GM23338 (cell line): Measurements from ENCODE around the gene RPL26. TPM values are rescaled to one million over a fixed set of nuclear protein-coding genes. Genes with fewer than 3 reads are reported as not detected.

ENCODE experiments used
- ATAC-seq: fragments of 200-7000 bp; cut with Tn5 transposase; 3 replicates; pipeline ENCODE4 v1.9.1; 2020
- DNase-seq: peaks from one replicate; pipeline ENCODE4 v3.0.0-alpha.2; 2015; ENCODE audit warnings: low spot score
- H2AFZ ChIP-seq: fragments of 200-600 bp; sonication (generic); 2 replicates; pipeline ENCODE4 v1.8.0; 2016; ENCODE audit warnings: antibody characterized with exemption, mild to moderate bottlenecking, moderate library complexity
- H3F3A ChIP-seq: fragments of 200-600 bp; sonication (generic); replicated peaks from 2 replicates; pipeline ENCODE4 v1.8.0; 2017; ENCODE audit warnings: antibody characterized with exemption, mixed run types, low read depth
- H3K27ac ChIP-seq: fragments of 200-600 bp; sonication (generic); 2 replicates; pipeline ENCODE4 v1.6.1; 2016; ENCODE audit warnings: low read depth
- H3K27me3 ChIP-seq: fragments of 200-600 bp; sonication (generic); 2 replicates; pipeline ENCODE4 v1.8.0; 2016; ENCODE audit warnings: mild to moderate bottlenecking, mixed run types, moderate library complexity; ENCODE audit not compliant: insufficient read depth
- H3K36me3 ChIP-seq: fragments of 200-600 bp; sonication (generic); 2 replicates; pipeline ENCODE4 v1.8.0; 2016; ENCODE audit warnings: mild to moderate bottlenecking; ENCODE audit not compliant: insufficient read depth
- H3K4me1 ChIP-seq: fragments of 200-600 bp; sonication (generic); 2 replicates; pipeline ENCODE4 v1.8.0; 2016; ENCODE audit warnings: mild to moderate bottlenecking, moderate library complexity; ENCODE audit not compliant: insufficient read depth
- H3K4me2 ChIP-seq: fragments of 200-600 bp; sonication (generic); 2 replicates; pipeline ENCODE4 v1.7.1; 2017; ENCODE audit warnings: mixed run types
- H3K4me3 ChIP-seq: fragments of 200-600 bp; sonication (generic); 2 replicates; pipeline ENCODE4 v1.6.1; 2016; ENCODE audit warnings: mixed run types
- H3K79me2 ChIP-seq: fragments of 200-600 bp; sonication (generic); replicated peaks from 2 replicates; pipeline ENCODE4 v1.8.0; 2017; ENCODE audit warnings: mild to moderate bottlenecking; ENCODE audit not compliant: insufficient read depth
- H3K9me2 ChIP-seq: fragments of 200-600 bp; sonication (generic); 2 replicates; pipeline ENCODE4 v1.8.0; 2017; ENCODE audit not compliant: insufficient read depth
- H4K20me1 ChIP-seq: fragments of 200-600 bp; sonication (generic); replicated peaks from 2 replicates; pipeline ENCODE4 v1.8.0; 2017; ENCODE audit warnings: mild to moderate bottlenecking; ENCODE audit not compliant: insufficient read depth
- H3K27ac Mint-ChIP-seq: 2 replicates; pipeline ENCODE4 v1.8.0; 2020; ENCODE audit warnings: inconsistent platforms, mild to moderate bottlenecking, moderate library complexity, mixed read lengths
- H3K27me3 Mint-ChIP-seq: 3 replicates; pipeline ENCODE4 v1.8.0; 2022; ENCODE audit warnings: low read depth, mild to moderate bottlenecking, moderate library complexity, mixed read lengths, inconsistent platforms; ENCODE audit not compliant: insufficient read depth, poor library complexity
- H3K36me3 Mint-ChIP-seq: 3 replicates; pipeline ENCODE4 v1.8.0; 2021; ENCODE audit warnings: low read depth, mild to moderate bottlenecking, inconsistent platforms, moderate library complexity, mixed read lengths
- H3K4me1 Mint-ChIP-seq: 3 replicates; pipeline ENCODE4 v1.8.0; 2020; ENCODE audit warnings: mild to moderate bottlenecking, inconsistent platforms, mixed read lengths
- H3K4me3 Mint-ChIP-seq: 3 replicates; pipeline ENCODE4 v1.8.0; 2021; ENCODE audit warnings: moderate library complexity, mild to moderate bottlenecking, inconsistent platforms, mixed read lengths
- H3K9me3 Mint-ChIP-seq: 3 replicates; pipeline ENCODE4 v1.8.0; 2020; ENCODE audit warnings: moderate library complexity, mild to moderate bottlenecking, inconsistent platforms, mixed read lengths
- CREB1 ChIP-seq: fragments of 250-450 bp; sonication (Bioruptor Pico); IDR thresholded peaks from 2 replicates; pipeline ENCODE4 v1.5.0; 2020; ENCODE audit warnings: low read depth, mild to moderate bottlenecking, moderate library complexity
- EZH2 ChIP-seq: fragments of 200-600 bp; sonication (generic); IDR thresholded peaks from one replicate; pipeline ENCODE4 v1.8.0; 2017; ENCODE audit warnings: antibody characterized with exemption, mild to moderate bottlenecking, low read depth; ENCODE audit not compliant: unreplicated experiment
- EZH2phosphoT487 ChIP-seq: fragments of 200-600 bp; sonication (generic); IDR thresholded peaks from one replicate; pipeline ENCODE4 v1.8.1; 2018; ENCODE audit warnings: antibody characterized with exemption; ENCODE audit not compliant: unreplicated experiment
- JUNB ChIP-seq: IDR thresholded peaks from one replicate; pipeline ENCODE4 v1.6.1; 2016; ENCODE audit warnings: antibody characterized with exemption; ENCODE audit not compliant: unreplicated experiment
- NANOG ChIP-seq: IDR thresholded peaks from 2 replicates; pipeline ENCODE4 v1.6.1; 2016; ENCODE audit warnings: antibody characterized with exemption, borderline replicate concordance
- POLR2AphosphoS5 ChIP-seq: IDR thresholded peaks from 2 replicates; pipeline ENCODE4 v1.6.1; 2016; ENCODE audit warnings: antibody characterized with exemption, low read depth
- ZNF114 ChIP-seq: fragments of 250-450 bp; sonication (Bioruptor Pico); IDR thresholded peaks from 2 replicates; pipeline ENCODE4 v1.5.0; 2020; ENCODE audit warnings: mild to moderate bottlenecking, moderate library complexity
- ZNF331 ChIP-seq: fragments of 250-450 bp; sonication (Bioruptor Pico); IDR thresholded peaks from 2 replicates; pipeline ENCODE4 v1.5.0; 2020; ENCODE audit warnings: low read depth, mild to moderate bottlenecking, moderate library complexity
- polyA plus RNA-seq: library from polyadenylated mRNA; unstranded; fragments of >200 nt; fragmentation: Nextera tagmentation; extraction: Ambion mirVana; gene quantifications from 2 replicates; pipeline ENCODE4 v1.2.1, GENCODE V29; 2016
- total RNA-seq: library from RNA; depleted of rRNA; stranded (reverse); fragments of >200 nt; shearing (Covaris generic); gene quantifications from 2 replicates; pipeline ENCODE4 v1.2.3, GENCODE V29; 2014
- TF ChIP-seq, protein P1 (sequence below): IDR thresholded peaks from 2 replicates; pipeline ENCODE4 v1.6.1; 2016; ENCODE audit warnings: antibody characterized with exemption
- TF ChIP-seq, protein P2 (sequence below), 2 experiments: fragments of 200-600 bp in 1 of 2; sonication (generic) in 1 of 2; conservative IDR thresholded peaks; 2 replicates each; pipeline versions ENCODE4 v1.5.1 to v1.6.1; 2016 to 2017; ENCODE audit warnings: antibody characterized with exemption in 2 of 2, low read depth in 2 of 2, mild to moderate bottlenecking in 2 of 2, moderate library complexity in 1 of 2
- TF ChIP-seq, protein P3 (sequence below): IDR thresholded peaks from one replicate; pipeline ENCODE4 v1.6.1; 2018; ENCODE audit warnings: antibody characterized with exemption; ENCODE audit not compliant: unreplicated experiment

RPL26 gene
- total and polyA plus RNA-seq, 2 experiments from 2014 or later = 2,274 to 3,158 TPM

DNA sequence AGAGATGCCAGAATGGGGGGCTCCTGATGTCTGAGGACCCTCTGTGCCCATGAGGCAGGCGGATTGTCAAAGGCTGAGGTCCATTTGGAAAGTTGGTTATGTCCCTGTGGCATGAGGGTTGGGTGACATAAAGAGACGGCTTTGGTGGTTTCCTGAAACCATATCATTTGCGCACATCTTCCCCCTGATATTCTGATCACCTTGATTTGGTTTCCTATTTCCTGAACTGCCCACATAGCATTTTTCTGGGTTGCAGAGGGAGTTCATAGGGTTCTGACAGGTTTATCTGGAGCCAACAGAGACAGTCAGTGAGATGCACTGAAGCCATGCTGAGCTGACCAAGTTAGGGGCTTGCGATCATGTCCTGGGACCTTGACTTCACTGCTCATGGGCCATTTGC, 30.3 kb upstream of the RPL26 start (continued):
- TF ChIP-seq EZH2phosphoT487 = no peak
- TF ChIP-seq, protein P1, sequence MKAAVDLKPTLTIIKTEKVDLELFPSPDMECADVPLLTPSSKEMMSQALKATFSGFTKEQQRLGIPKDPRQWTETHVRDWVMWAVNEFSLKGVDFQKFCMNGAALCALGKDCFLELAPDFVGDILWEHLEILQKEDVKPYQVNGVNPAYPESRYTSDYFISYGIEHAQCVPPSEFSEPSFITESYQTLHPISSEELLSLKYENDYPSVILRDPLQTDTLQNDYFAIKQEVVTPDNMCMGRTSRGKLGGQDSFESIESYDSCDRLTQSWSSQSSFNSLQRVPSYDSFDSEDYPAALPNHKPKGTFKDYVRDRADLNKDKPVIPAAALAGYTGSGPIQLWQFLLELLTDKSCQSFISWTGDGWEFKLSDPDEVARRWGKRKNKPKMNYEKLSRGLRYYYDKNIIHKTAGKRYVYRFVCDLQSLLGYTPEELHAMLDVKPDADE = no peak
- no peak for TF ChIP-seq CREB1
- TF ChIP-seq ZNF331 (CRISPR knock-in tag) = no peak
- TF ChIP-seq, protein P2, sequence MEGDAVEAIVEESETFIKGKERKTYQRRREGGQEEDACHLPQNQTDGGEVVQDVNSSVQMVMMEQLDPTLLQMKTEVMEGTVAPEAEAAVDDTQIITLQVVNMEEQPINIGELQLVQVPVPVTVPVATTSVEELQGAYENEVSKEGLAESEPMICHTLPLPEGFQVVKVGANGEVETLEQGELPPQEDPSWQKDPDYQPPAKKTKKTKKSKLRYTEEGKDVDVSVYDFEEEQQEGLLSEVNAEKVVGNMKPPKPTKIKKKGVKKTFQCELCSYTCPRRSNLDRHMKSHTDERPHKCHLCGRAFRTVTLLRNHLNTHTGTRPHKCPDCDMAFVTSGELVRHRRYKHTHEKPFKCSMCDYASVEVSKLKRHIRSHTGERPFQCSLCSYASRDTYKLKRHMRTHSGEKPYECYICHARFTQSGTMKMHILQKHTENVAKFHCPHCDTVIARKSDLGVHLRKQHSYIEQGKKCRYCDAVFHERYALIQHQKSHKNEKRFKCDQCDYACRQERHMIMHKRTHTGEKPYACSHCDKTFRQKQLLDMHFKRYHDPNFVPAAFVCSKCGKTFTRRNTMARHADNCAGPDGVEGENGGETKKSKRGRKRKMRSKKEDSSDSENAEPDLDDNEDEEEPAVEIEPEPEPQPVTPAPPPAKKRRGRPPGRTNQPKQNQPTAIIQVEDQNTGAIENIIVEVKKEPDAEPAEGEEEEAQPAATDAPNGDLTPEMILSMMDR (conservative IDR thresholded peaks at IDR 0.05; ENCODE audit: low read depth in 2 of 2) = no peak
- no peak for TF ChIP-seq ZNF114

DNA sequence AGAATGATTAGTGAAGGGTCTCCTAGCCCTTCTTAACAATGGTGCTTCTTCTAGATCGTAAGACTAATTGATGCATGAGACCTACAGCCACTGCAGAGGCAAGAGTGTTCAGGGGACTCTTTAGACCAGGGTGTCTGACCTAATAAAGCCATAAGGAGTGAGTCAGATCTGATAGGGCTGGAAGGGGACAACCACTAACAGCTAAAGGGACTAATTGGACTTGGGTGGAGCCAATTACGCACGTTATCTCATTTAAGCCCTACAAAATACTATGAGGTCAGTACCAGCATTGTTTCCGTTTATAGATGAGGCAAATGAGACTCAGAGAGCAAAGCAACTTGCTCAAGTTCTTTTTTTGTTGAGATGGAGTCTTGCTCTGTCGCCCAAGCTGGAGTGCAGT, 29.1 kb upstream of the RPL26 start:
- Mint-ChIP-seq H3K27me3 (peaks cover 16% of the 10 kb centered on the region), H3K9me3 (no peaks in the 10 kb centered on the region), H3K4me1 (peaks cover 6% of the 10 kb centered on the region), H3K36me3 (no peaks in the 10 kb centered on the region), H3K27ac (no peak overlapping the region), H3K4me3 (no peak overlapping the region)
- Histone ChIP-seq H2AFZ (no peak overlapping the region), H3F3A (no peaks in the 10 kb centered on the region), H3K79me2 (no peaks in the 10 kb centered on the region), H3K27ac (no peak overlapping the region), H4K20me1 (no peaks in the 10 kb centered on the region), H3K4me1 (peaks cover 9% of the 10 kb centered on the region; the same call in 1 of the 2 replicates), H3K27me3 (no peaks in the 10 kb centered on the region), H3K36me3 (no peaks in the 10 kb centered on the region), H3K4me3 (no peak overlapping the region), H3K9me2 (no peaks in the 10 kb centered on the region), H3K4me2 (no peak overlapping the region)
- ATAC-seq (no peak), DNase-seq (no peak)
- TF ChIP-seq POLR2AphosphoS5 (no peak), NANOG (no peak), ZNF331 (CRISPR knock-in tag) (no peak), ZNF114 (no peak), EZH2phosphoT487 (no peak), EZH2 (no peak), JUNB (no peak)
- TF ChIP-seq, protein P3, sequence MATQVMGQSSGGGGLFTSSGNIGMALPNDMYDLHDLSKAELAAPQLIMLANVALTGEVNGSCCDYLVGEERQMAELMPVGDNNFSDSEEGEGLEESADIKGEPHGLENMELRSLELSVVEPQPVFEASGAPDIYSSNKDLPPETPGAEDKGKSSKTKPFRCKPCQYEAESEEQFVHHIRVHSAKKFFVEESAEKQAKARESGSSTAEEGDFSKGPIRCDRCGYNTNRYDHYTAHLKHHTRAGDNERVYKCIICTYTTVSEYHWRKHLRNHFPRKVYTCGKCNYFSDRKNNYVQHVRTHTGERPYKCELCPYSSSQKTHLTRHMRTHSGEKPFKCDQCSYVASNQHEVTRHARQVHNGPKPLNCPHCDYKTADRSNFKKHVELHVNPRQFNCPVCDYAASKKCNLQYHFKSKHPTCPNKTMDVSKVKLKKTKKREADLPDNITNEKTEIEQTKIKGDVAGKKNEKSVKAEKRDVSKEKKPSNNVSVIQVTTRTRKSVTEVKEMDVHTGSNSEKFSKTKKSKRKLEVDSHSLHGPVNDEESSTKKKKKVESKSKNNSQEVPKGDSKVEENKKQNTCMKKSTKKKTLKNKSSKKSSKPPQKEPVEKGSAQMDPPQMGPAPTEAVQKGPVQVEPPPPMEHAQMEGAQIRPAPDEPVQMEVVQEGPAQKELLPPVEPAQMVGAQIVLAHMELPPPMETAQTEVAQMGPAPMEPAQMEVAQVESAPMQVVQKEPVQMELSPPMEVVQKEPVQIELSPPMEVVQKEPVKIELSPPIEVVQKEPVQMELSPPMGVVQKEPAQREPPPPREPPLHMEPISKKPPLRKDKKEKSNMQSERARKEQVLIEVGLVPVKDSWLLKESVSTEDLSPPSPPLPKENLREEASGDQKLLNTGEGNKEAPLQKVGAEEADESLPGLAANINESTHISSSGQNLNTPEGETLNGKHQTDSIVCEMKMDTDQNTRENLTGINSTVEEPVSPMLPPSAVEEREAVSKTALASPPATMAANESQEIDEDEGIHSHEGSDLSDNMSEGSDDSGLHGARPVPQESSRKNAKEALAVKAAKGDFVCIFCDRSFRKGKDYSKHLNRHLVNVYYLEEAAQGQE = no peak
- TF ChIP-seq, protein P2 (conservative IDR thresholded peaks at IDR 0.05; ENCODE audit: low read depth in 2 of 2) = no peak
